OCI-LY1 (cell line): Measurements from ENCODE around the gene SPINT1.

ENCODE experiments used
- H2AFZ ChIP-seq: fragments of 200-600 bp; sonication (generic), shearing (Covaris generic); 2 replicates; pipeline ENCODE4 v1.6.0; 2014; ENCODE audit warnings: antibody characterized with exemption, mild to moderate bottlenecking, low read length
- H3F3A ChIP-seq: fragments of 200-600 bp; sonication (generic), shearing (Covaris generic); 2 replicates; pipeline ENCODE4 v1.6.0; 2014; ENCODE audit warnings: mild to moderate bottlenecking, antibody characterized with exemption, low read length, moderate library complexity; ENCODE audit not compliant: insufficient read depth
- H3K27ac ChIP-seq: fragments of 200-600 bp; sonication (generic); 2 replicates; pipeline ENCODE4 v1.5.1; 2014; ENCODE audit warnings: low read length, mixed run types, mild to moderate bottlenecking, low read depth; ENCODE audit not compliant: poor library complexity, severe bottlenecking
- H3K27me3 ChIP-seq: fragments of 200-600 bp; sonication (generic); 2 replicates; pipeline ENCODE4 v1.6.0; 2014; ENCODE audit warnings: antibody characterized with exemption, mild to moderate bottlenecking, low read length, moderate library complexity; ENCODE audit not compliant: insufficient read depth
- H3K36me3 ChIP-seq: fragments of 200-600 bp; sonication (generic); 2 replicates; pipeline ENCODE4 v1.6.1; 2014; ENCODE audit warnings: mild to moderate bottlenecking, antibody characterized with exemption, low read length, moderate library complexity, mixed read lengths; ENCODE audit not compliant: insufficient read depth
- H3K4me1 ChIP-seq: fragments of 200-600 bp; sonication (generic); 2 replicates; pipeline ENCODE4 v1.5.1; 2014; ENCODE audit warnings: mild to moderate bottlenecking, low read length, moderate library complexity; ENCODE audit not compliant: insufficient read depth, severe bottlenecking
- H3K4me2 ChIP-seq: fragments of 200-600 bp; sonication (generic), shearing (Covaris generic); 2 replicates; pipeline ENCODE4 v1.6.1; 2014; ENCODE audit warnings: low read length
- H3K4me3 ChIP-seq: fragments of 200-600 bp; sonication (generic); 2 replicates; pipeline ENCODE4 v1.5.1; 2014; ENCODE audit warnings: low read length, low read depth, mild to moderate bottlenecking, mixed read lengths; ENCODE audit not compliant: poor library complexity, severe bottlenecking
- H3K79me2 ChIP-seq: fragments of 200-600 bp; shearing (Covaris generic); 2 replicates; pipeline ENCODE4 v1.6.1; 2016; ENCODE audit warnings: mixed run types, low read length, mixed read lengths; ENCODE audit not compliant: insufficient read depth
- H3K9ac ChIP-seq: fragments of 200-600 bp; sonication (generic), shearing (Covaris generic); 2 replicates; pipeline ENCODE4 v1.6.1; 2014; ENCODE audit warnings: mild to moderate bottlenecking, low read length, mixed read lengths
- H3K9me2 ChIP-seq: fragments of 200-600 bp; sonication (generic), shearing (Covaris generic); 2 replicates; pipeline ENCODE4 v1.6.1; 2014; ENCODE audit warnings: low read depth, mild to moderate bottlenecking, low read length, mixed read lengths
- H3K9me3 ChIP-seq: fragments of 200-600 bp; shearing (Covaris generic); 2 replicates; pipeline ENCODE4 v1.6.1; 2014; ENCODE audit warnings: low read length, mixed read lengths
- H4K20me1 ChIP-seq: fragments of 200-600 bp; sonication (generic), shearing (Covaris generic); 2 replicates; pipeline ENCODE4 v1.6.0; 2016; ENCODE audit warnings: mild to moderate bottlenecking, low read length; ENCODE audit not compliant: insufficient read depth
- EZH2 ChIP-seq: fragments of 200-600 bp; sonication (generic), shearing (Covaris generic); IDR thresholded peaks from 2 replicates; pipeline ENCODE4 v1.8.0; 2017; ENCODE audit warnings: borderline replicate concordance, mixed run types, mild to moderate bottlenecking, antibody characterized with exemption, low read length, moderate library complexity, mixed read lengths
- TF ChIP-seq, protein P1 (sequence below): fragments of 200-600 bp; sonication (generic), shearing (Covaris generic); IDR thresholded peaks from 2 replicates; pipeline ENCODE4 v1.5.1; 2017; ENCODE audit warnings: mild to moderate bottlenecking, antibody characterized with exemption, low read length, moderate library complexity, mixed read lengths

The SPINT1 gene

DNA sequence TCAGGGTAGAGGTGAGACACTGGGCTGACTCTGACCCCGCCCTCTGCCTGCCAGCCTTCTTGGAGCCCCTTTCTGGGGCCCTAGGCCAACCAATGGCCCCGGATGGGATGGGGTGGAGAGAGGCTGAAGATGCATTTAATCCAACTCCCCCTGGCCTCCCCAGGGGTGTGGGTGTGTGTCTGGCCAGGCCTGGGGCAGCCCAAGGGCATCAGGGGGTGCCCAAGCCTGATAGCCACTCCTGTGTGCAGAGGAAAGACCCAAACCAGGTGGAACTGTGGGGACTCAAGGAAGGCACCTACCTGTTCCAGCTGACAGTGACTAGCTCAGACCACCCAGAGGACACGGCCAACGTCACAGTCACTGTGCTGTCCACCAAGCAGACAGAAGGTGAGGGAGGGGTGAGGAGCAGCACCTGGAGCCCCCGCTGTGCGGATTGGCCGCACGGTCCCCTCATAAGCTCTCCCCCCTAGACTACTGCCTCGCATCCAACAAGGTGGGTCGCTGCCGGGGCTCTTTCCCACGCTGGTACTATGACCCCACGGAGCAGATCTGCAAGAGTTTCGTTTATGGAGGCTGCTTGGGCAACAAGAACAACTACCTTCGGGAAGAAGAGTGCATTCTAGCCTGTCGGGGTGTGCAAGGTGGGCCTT lies 9.5 kb downstream of the SPINT1 start:
- TF ChIP-seq EZH2, result no peak
- TF ChIP-seq, protein P1, sequence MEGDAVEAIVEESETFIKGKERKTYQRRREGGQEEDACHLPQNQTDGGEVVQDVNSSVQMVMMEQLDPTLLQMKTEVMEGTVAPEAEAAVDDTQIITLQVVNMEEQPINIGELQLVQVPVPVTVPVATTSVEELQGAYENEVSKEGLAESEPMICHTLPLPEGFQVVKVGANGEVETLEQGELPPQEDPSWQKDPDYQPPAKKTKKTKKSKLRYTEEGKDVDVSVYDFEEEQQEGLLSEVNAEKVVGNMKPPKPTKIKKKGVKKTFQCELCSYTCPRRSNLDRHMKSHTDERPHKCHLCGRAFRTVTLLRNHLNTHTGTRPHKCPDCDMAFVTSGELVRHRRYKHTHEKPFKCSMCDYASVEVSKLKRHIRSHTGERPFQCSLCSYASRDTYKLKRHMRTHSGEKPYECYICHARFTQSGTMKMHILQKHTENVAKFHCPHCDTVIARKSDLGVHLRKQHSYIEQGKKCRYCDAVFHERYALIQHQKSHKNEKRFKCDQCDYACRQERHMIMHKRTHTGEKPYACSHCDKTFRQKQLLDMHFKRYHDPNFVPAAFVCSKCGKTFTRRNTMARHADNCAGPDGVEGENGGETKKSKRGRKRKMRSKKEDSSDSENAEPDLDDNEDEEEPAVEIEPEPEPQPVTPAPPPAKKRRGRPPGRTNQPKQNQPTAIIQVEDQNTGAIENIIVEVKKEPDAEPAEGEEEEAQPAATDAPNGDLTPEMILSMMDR, result no peak
- Histone ChIP-seq H3K4me1 (peaks cover 4% of the 10 kb centered on the region), H3K27ac (no peak overlapping the region), H3K9ac (no peak overlapping the region), H3F3A (no peaks in the 10 kb centered on the region), H3K79me2 (no peaks in the 10 kb centered on the region), H3K4me3 (no peak overlapping the region), H3K36me3 (peaks cover 14% of the 10 kb centered on the region; the same call in 1 of the 2 replicates), H3K9me2 (no peaks in the 10 kb centered on the region), H3K4me2 (no peak overlapping the region), H4K20me1 (no peaks in the 10 kb centered on the region), H3K27me3 (no peaks in the 10 kb centered on the region), H2AFZ (no peak overlapping the region), H3K9me3 (no peaks in the 10 kb centered on the region)

DNA sequence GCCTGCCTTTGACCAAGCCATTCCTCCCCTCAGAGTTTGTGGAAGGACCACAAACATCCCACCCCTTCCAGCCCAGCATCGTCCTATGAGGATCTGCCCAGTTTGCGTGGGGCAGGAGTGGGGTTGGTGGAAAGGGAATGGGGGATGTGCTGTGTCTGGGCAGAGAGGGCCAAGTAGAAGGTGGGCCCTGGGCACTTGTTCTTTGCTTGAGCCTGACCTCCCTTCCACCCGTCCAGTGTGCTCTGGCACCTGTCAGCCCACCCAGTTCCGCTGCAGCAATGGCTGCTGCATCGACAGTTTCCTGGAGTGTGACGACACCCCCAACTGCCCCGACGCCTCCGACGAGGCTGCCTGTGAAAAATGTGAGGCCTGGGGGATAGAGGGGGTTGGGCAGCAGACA lies 10.3 kb downstream of the SPINT1 start:
- H2AFZ ChIP-seq, result no peak overlapping the region
- H3K27ac ChIP-seq, result no peak overlapping the region
- no peaks in the 10 kb centered on the region for H3K79me2 ChIP-seq
- no peak overlapping the region for H3K4me3 ChIP-seq
- no peaks in the 10 kb centered on the region for H4K20me1 ChIP-seq
- H3K9me3 ChIP-seq, result no peaks in the 10 kb centered on the region
- peaks cover 14% of the 10 kb centered on the region; the same call in 1 of the 2 replicates for H3K36me3 ChIP-seq
- H3K9ac ChIP-seq, result no peak overlapping the region
- no peaks in the 10 kb centered on the region for H3K27me3 ChIP-seq
- no peak for TF ChIP-seq EZH2
- TF ChIP-seq, protein P1, result no peak
- no peak overlapping the region for H3K4me2 ChIP-seq
- H3F3A ChIP-seq, result no peaks in the 10 kb centered on the region
- H3K9me2 ChIP-seq, result no peaks in the 10 kb centered on the region
- H3K4me1 ChIP-seq, result peaks cover 4% of the 10 kb centered on the region

DNA sequence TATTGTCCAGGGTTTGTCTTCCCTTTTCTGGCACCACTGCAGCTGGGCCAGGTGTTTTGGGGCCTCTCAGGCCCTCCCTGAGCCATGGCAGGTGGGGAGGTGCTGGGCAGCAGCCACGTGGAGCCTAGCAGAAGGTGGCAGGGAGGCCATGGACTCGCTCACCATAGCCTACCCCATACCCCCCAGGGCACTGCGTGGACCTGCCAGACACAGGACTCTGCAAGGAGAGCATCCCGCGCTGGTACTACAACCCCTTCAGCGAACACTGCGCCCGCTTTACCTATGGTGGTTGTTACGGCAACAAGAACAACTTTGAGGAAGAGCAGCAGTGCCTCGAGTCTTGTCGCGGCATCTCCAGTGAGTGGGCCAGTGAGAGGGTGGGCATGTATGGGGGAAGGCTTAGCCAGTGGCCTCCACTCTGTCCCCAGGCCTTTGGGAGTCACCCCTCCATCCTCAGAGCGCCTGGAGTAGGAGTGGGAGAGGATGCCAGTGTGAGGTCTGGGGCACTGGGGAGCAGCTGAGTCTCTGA lies 11.9 kb downstream of the SPINT1 start:
- TF ChIP-seq, protein P1, result no peak
- Histone ChIP-seq H3K36me3 (peaks cover 14% of the 10 kb centered on the region; the same call in 1 of the 2 replicates), H3K4me3 (no peak overlapping the region), H3K27ac (no peak overlapping the region), H3K9me2 (no peaks in the 10 kb centered on the region), H3F3A (no peaks in the 10 kb centered on the region), H2AFZ (no peak overlapping the region), H3K79me2 (no peaks in the 10 kb centered on the region), H4K20me1 (no peaks in the 10 kb centered on the region), H3K27me3 (no peaks in the 10 kb centered on the region), H3K4me2 (no peak overlapping the region), H3K4me1 (peaks cover 4% of the 10 kb centered on the region), H3K9me3 (no peaks in the 10 kb centered on the region), H3K9ac (no peak overlapping the region)
